Right renal cortex interstitium (tissue), 3 donors: ENCODE measurements around the gene ERFE. TPM values are rescaled to one million over a fixed set of nuclear protein-coding genes. Genes with fewer than 3 reads are reported as not detected.

Experiments used
- DNase-seq, 3 donors: peaks; one replicate each; pipeline ENCODE4 v3.0.0-alpha.2; 2013; ENCODE audit warnings: low read depth in 3 of 3, low spot score in 2 of 3
- polyA plus RNA-seq, 3 donors: library from polyadenylated mRNA; unstranded; fragments of 120-200 nt; gene quantifications; one replicate each; pipeline ENCODE4 v1.2.1, GENCODE V29; 2013; ENCODE audit not compliant: insufficient read length in 3 of 3

Gene ERFE
- polyA plus RNA-seq, 3 donors, result 4.3 to 5.1 (median 4.9) TPM

GRCh38 chr2:238125127-238125885, 33.5 kb upstream of the ERFE start:
- DNase-seq, result no peak

- DNase-seq, result no peak
Observed at GRCh38 chr2:238126338-238126737, 32.4 kb upstream of the ERFE start.

GRCh38 chr2:238126775-238127164, 32.0 kb upstream of the ERFE start:
- DNase-seq, result no peak

GRCh38 chr2:238127165-238128060, 31.4 kb upstream of the ERFE start:
- DNase-seq, result no peak

- no peak for DNase-seq
Observed at GRCh38 chr2:238128061-238128440, 30.7 kb upstream of the ERFE start.

GRCh38 chr2:238128534-238129001, 30.2 kb upstream of the ERFE start:
- no peak for DNase-seq

- no peak for DNase-seq
Observed at GRCh38 chr2:238129166-238130010, 29.4 kb upstream of the ERFE start.

GRCh38 chr2:238130111-238130695, 28.6 kb upstream of the ERFE start:
- DNase-seq, result no peak

- no peak for DNase-seq
Observed at GRCh38 chr2:238130696-238131628, 27.8 kb upstream of the ERFE start.

GRCh38 chr2:238131761-238132462, 26.9 kb upstream of the ERFE start:
- DNase-seq, result no peak

GRCh38 chr2:238132463-238133450, 26.0 kb upstream of the ERFE start:
- no peak for DNase-seq

GRCh38 chr2:238133499-238134392, 25.0 kb upstream of the ERFE start:
- no peak for DNase-seq

- DNase-seq, result no peak
Observed at GRCh38 chr2:238134393-238134785, 24.4 kb upstream of the ERFE start.

GRCh38 chr2:238135601-238136150, 23.1 kb upstream of the ERFE start:
- no peak for DNase-seq

GRCh38 chr2:238136820-238137537, 21.8 kb upstream of the ERFE start:
- no peak for DNase-seq

- no peak for DNase-seq
Observed at GRCh38 chr2:238137885-238138284, 20.9 kb upstream of the ERFE start.
